Endothelial cell of umbilical vein (primary cell): ENCODE measurements around the gene WNT10A. TPM values are rescaled to one million over a fixed set of nuclear protein-coding genes. Genes with fewer than 3 reads are reported as not detected.

Experiments used
- BruUV-seq: library from RNA; stranded (reverse); fragments of 400-500 nt; replicated peaks from 2 replicates; lab custom pipeline; 2021; lab: Mats Ljungman, UMichigan
- CTCF ChIA-PET: fragments of 300-600, 350-600 bp; sonication (Branson Sonifier 250); formaldehyde crosslinking; loops from one replicate; lab custom pipeline; 2021; ENCODE audit warnings: antibody characterized with exemption, inconsistent platforms; lab: Charles Lee
- POLR2A ChIA-PET: fragments of 300-600, 350-600 bp; sonication (Branson Sonifier 250); formaldehyde crosslinking; loops from one replicate; lab custom pipeline; 2021; ENCODE audit warnings: antibody characterized with exemption, inconsistent platforms; lab: Charles Lee
- DNase-seq: peaks from one replicate; pipeline ENCODE4 v3.0.0-alpha.2; 2011; ENCODE audit warnings: low read depth, low spot score
- FAIRE-seq: peaks from 2 replicates; lab custom pipeline; 2011; peaks lifted over from hg19 to GRCh38; lab: Jason Lieb, UNC
- H2AFZ ChIP-seq: 2 replicates; pipeline ENCODE4 v1.6.0; 2012; ENCODE audit warnings: low read depth, low read length, control low read depth, inconsistent platforms
- H3K27ac ChIP-seq: 2 replicates; pipeline ENCODE4 v1.5.1; 2011; ENCODE audit warnings: low read depth, mild to moderate bottlenecking, control low read depth, low read length, moderate library complexity; ENCODE audit not compliant: insufficient read depth
- H3K27me3 ChIP-seq, 2 experiments: 2 replicates each; pipeline versions ENCODE4 v1.6.0 to v1.6.1; 2011; ENCODE audit warnings: low read length in 2 of 2, mixed read lengths in 1 of 2; ENCODE audit not compliant: control insufficient read depth in 2 of 2, insufficient read depth in 2 of 2
- H3K36me3 ChIP-seq, 2 experiments: 2 replicates in 1 of 2; 3 replicates in 1 of 2; pipeline ENCODE4 v1.5.1; 2011; ENCODE audit warnings: low read length in 2 of 2, mild to moderate bottlenecking in 1 of 2, moderate library complexity in 1 of 2; ENCODE audit not compliant: control insufficient read depth in 2 of 2, insufficient read depth in 2 of 2; ENCODE audit errors: extremely low read depth in 1 of 2
- H3K4me1 ChIP-seq: 3 replicates; pipeline ENCODE4 v1.5.1; 2011; ENCODE audit warnings: mild to moderate bottlenecking, low read length; ENCODE audit not compliant: control insufficient read depth, insufficient read depth; ENCODE audit errors: extremely low read depth
- H3K4me2 ChIP-seq: 2 replicates; pipeline ENCODE4 v1.6.1; 2011; ENCODE audit warnings: low read length, control low read depth, mixed read lengths; ENCODE audit not compliant: insufficient read depth
- H3K4me3 ChIP-seq, 3 experiments: fragments of 200-600 bp in 1 of 3; sonication (generic), shearing (Covaris generic) in 1 of 3; replicated peaks in 1 of 3; 2 replicates each; pipeline ENCODE4 v1.5.1; 2011 to 2016; ENCODE audit warnings: control low read depth in 3 of 3, low read length in 3 of 3, mild to moderate bottlenecking in 2 of 3, inconsistent platforms in 1 of 3, low read depth in 1 of 3, moderate library complexity in 1 of 3; ENCODE audit not compliant: insufficient read depth in 1 of 3
- H3K79me2 ChIP-seq: 2 replicates; pipeline ENCODE4 v1.6.0; 2012; ENCODE audit warnings: low read length, inconsistent platforms; ENCODE audit not compliant: control insufficient read depth, insufficient read depth
- H3K9ac ChIP-seq: replicated peaks from 2 replicates; pipeline ENCODE3; 2011; ENCODE audit warnings: low read length, control low read depth; ENCODE audit not compliant: insufficient read depth; ENCODE audit errors: extremely low read depth
- H3K9me1 ChIP-seq: replicated peaks from 3 replicates; pipeline ENCODE4 v1.6.0; 2011; ENCODE audit warnings: mild to moderate bottlenecking, low read length; ENCODE audit not compliant: control insufficient read depth, insufficient read depth; ENCODE audit errors: extremely low read depth
- H3K9me3 ChIP-seq: replicated peaks from 2 replicates; pipeline ENCODE4 v1.5.1; 2012; ENCODE audit warnings: low read length, inconsistent platforms; ENCODE audit not compliant: control insufficient read depth, insufficient read depth
- H4K20me1 ChIP-seq: replicated peaks from 2 replicates; pipeline ENCODE3; 2011; ENCODE audit warnings: mild to moderate bottlenecking, low read length; ENCODE audit not compliant: control insufficient read depth, insufficient read depth; ENCODE audit errors: extremely low read depth
- CTCF ChIP-seq, 2 donors: IDR thresholded peaks; 1 replicate in 1 of 2; 2 replicates in 1 of 2; pipeline ENCODE4 v1.5.1; 2011; ENCODE audit warnings: low read length in 2 of 2, mild to moderate bottlenecking in 2 of 2, moderate library complexity in 2 of 2, control low read depth in 1 of 2, inconsistent platforms in 1 of 2, low read depth in 1 of 2; ENCODE audit not compliant: insufficient read depth in 1 of 2; ENCODE audit errors: extremely low read depth in 1 of 2
- EZH2 ChIP-seq: IDR thresholded peaks from 2 replicates; pipeline ENCODE4 v1.6.1; 2012; ENCODE audit warnings: borderline replicate concordance, low read depth, mild to moderate bottlenecking, moderate library complexity, low read length, inconsistent platforms; ENCODE audit not compliant: severe bottlenecking
- GATA2 ChIP-seq: IDR thresholded peaks from 2 replicates; pipeline ENCODE4 v1.7.0; 2011; ENCODE audit warnings: low read depth, mild to moderate bottlenecking, moderate library complexity, mixed read lengths, low read length; ENCODE audit not compliant: insufficient read length, insufficient read depth
- JUN ChIP-seq: IDR thresholded peaks from 2 replicates; pipeline ENCODE4 v1.6.1; 2011; ENCODE audit warnings: borderline replicate concordance, low read depth; ENCODE audit not compliant: insufficient read length, insufficient read depth
- MYC ChIP-seq: IDR thresholded peaks from one replicate; pipeline ENCODE4 v1.6.1; 2011; ENCODE audit warnings: mild to moderate bottlenecking, low read depth, low read length
- POLR2A ChIP-seq: IDR thresholded peaks from 2 replicates; pipeline ENCODE4 v1.6.1; 2012; ENCODE audit warnings: low read depth, mild to moderate bottlenecking, control low read depth, low read length
- dilution Hi-C: fragments of 300-500 bp; cut with MboI; formaldehyde crosslinking; loops from one replicate; pipeline ENCODE4 v1.15.0; 2019; ENCODE audit warnings: low sequenced_read_pairs; ENCODE audit not compliant: extremely low pct_ligation_motif_present
- intact Hi-C: fragments of 100-400 bp; cut with micrococcal nuclease; formaldehyde crosslinking; loops from one replicate; pipeline ENCODE4 v1.10.0; 2022
- polyA plus RNA-seq, 4 experiments: library from polyadenylated mRNA; depleted of rRNA in 3 of 4; stranded (reverse) in 3 of 4; unstranded in 1 of 4; fragments of >200 nt; gene quantifications; 2 replicates each; pipeline versions ENCODE4 v1.2.1 to v1.2.3, GENCODE V29; 2011 to 2012; ENCODE audit warnings: missing spikeins in 1 of 4
- total RNA-seq: library from RNA; stranded (reverse); gene quantifications from 2 replicates; pipeline ENCODE4 v1.2.3, GENCODE V29; 2021
- TF ChIP-seq, protein P1 (sequence below): IDR thresholded peaks from 2 replicates; pipeline ENCODE4 v1.6.1; 2011; ENCODE audit not compliant: insufficient read depth, insufficient read length

Gene WNT10A
- total and polyA plus RNA-seq, 2 donors (not counting 3 experiments of a cell fraction or from before 2014, with no cell fraction given) = not detected

GRCh38 chr2:218898109-218898878, 17.6 kb downstream of the WNT10A start:
- H3K9me1 ChIP-seq = no peaks in the 10 kb centered on the region
- no peak overlapping the region for H3K9ac ChIP-seq
- BruUV-seq = no TSS peak
- H3K4me2 ChIP-seq = no peak overlapping the region
- FAIRE-seq = no peak
- peak; percentile 35 for DNase-seq
- no peak overlapping the region for H3K4me3 ChIP-seq
- peak; percentile 82 for TF ChIP-seq EZH2
- TF ChIP-seq MYC = no peak
- no peak for TF ChIP-seq GATA2
- TF ChIP-seq, protein P1, sequence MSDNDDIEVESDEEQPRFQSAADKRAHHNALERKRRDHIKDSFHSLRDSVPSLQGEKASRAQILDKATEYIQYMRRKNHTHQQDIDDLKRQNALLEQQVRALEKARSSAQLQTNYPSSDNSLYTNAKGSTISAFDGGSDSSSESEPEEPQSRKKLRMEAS = no peak
- no peak for TF ChIP-seq POLR2A
- no peak for TF ChIP-seq JUN
- peak; percentile 93 to 98 for TF ChIP-seq CTCF (IDR thresholded peaks at IDR 0.05; ENCODE audit: extremely low read depth in 1 of 2, insufficient read depth in 1 of 2, low read depth in 1 of 2, low read length in 2 of 2)
- no peaks in the 10 kb centered on the region for H3K4me1 ChIP-seq
- no peaks in the 10 kb centered on the region for H3K79me2 ChIP-seq
- dilution Hi-C loops (no loop called here), intact Hi-C loops (loop anchor here (1.0 kb wide), 2 partner anchors 22 to 45 kb away; no protein-coding TSS in a partner anchor)
- no peaks in the 10 kb centered on the region for H3K9me3 ChIP-seq
- H2AFZ ChIP-seq = no peak overlapping the region
- ChIA-PET CTCF (interaction anchor here (0.6 to 10.0 kb wide), 43 partner anchors 8 to 679 kb away, joined by 3 to 362 read pairs (median 5); partner anchors contain the start of genes CDK5R2, TTLL4 and WNT10A), POLR2A (no interaction called here)
- H4K20me1 ChIP-seq = no peaks in the 10 kb centered on the region
- no peaks in the 10 kb centered on the region for H3K36me3 ChIP-seq
- peaks cover 66 to 77% of the 10 kb centered on the region in 2 experiments for H3K27me3 ChIP-seq
- H3K27ac ChIP-seq = no peak overlapping the region
